ENCODE measurements around the gene RAD9A.

The RAD9A gene

GRCh38 chr11:67408437-67409200 is 16.8 kb downstream of the RAD9A start:
- Histone ChIP-seq H3K9me3 (ENCODE audit: low read length) (no peaks in the 10 kb centered on the region), H2AFZ (ENCODE audit: low read depth, low read length) (no peak overlapping the region), H3K36me3 (ENCODE audit: insufficient read depth, low read length) (no peaks in the 10 kb centered on the region), H3K4me1 (ENCODE audit: insufficient read depth, low read length) (peaks cover 7% of the 10 kb centered on the region), H3K4me3 (ENCODE audit: low read length) (no peak overlapping the region), H3K27me3 (ENCODE audit: insufficient read depth, low read length) (no peaks in the 10 kb centered on the region)

- no peak overlapping the region for H2AFZ ChIP-seq (ENCODE audit: low read depth, low read length)
- no peaks in the 10 kb centered on the region for H3K27me3 ChIP-seq (ENCODE audit: insufficient read depth, low read length)
- no peak overlapping the region for H3K4me3 ChIP-seq (ENCODE audit: low read length)
- peaks cover 5% of the 10 kb centered on the region for H3K4me1 ChIP-seq (ENCODE audit: insufficient read depth, low read length)
- H3K36me3 ChIP-seq (ENCODE audit: insufficient read depth, low read length): no peaks in the 10 kb centered on the region
- H3K9me3 ChIP-seq (ENCODE audit: low read length): no peaks in the 10 kb centered on the region
These were observed 17.5 kb downstream of the RAD9A start for GRCh38 chr11:67409261-67409666.

- H2AFZ ChIP-seq (ENCODE audit: low read depth, low read length): no peak overlapping the region
- no peaks in the 10 kb centered on the region for H3K9me3 ChIP-seq (ENCODE audit: low read length)
- no peaks in the 10 kb centered on the region for H3K36me3 ChIP-seq (ENCODE audit: insufficient read depth, low read length)
- H3K27me3 ChIP-seq (ENCODE audit: insufficient read depth, low read length): no peaks in the 10 kb centered on the region
- peaks cover 5% of the 10 kb centered on the region for H3K4me1 ChIP-seq (ENCODE audit: insufficient read depth, low read length)
- no peak overlapping the region for H3K4me3 ChIP-seq (ENCODE audit: low read length)
These were observed 18.1 kb downstream of the RAD9A start for GRCh38 chr11:67409781-67410368.

- peaks cover 5% of the 10 kb centered on the region for H3K4me1 ChIP-seq (ENCODE audit: insufficient read depth, low read length)
- no peak overlapping the region for H2AFZ ChIP-seq (ENCODE audit: low read depth, low read length)
- no peaks in the 10 kb centered on the region for H3K9me3 ChIP-seq (ENCODE audit: low read length)
- H3K36me3 ChIP-seq (ENCODE audit: insufficient read depth, low read length): no peaks in the 10 kb centered on the region
- H3K27me3 ChIP-seq (ENCODE audit: insufficient read depth, low read length): no peaks in the 10 kb centered on the region
- H3K4me3 ChIP-seq (ENCODE audit: low read length): no peak overlapping the region
These were observed 18.6 kb downstream of the RAD9A start for GRCh38 chr11:67410369-67410831.

- no peak overlapping the region for H3K4me3 ChIP-seq (ENCODE audit: low read length)
- H3K4me1 ChIP-seq (ENCODE audit: insufficient read depth, low read length): peaks cover 5% of the 10 kb centered on the region
- H3K27me3 ChIP-seq (ENCODE audit: insufficient read depth, low read length): no peaks in the 10 kb centered on the region
- no peaks in the 10 kb centered on the region for H3K9me3 ChIP-seq (ENCODE audit: low read length)
- no peak overlapping the region for H2AFZ ChIP-seq (ENCODE audit: low read depth, low read length)
- no peaks in the 10 kb centered on the region for H3K36me3 ChIP-seq (ENCODE audit: insufficient read depth, low read length)
These were observed 19.4 kb downstream of the RAD9A start for GRCh38 chr11:67410984-67411784.

DNA sequence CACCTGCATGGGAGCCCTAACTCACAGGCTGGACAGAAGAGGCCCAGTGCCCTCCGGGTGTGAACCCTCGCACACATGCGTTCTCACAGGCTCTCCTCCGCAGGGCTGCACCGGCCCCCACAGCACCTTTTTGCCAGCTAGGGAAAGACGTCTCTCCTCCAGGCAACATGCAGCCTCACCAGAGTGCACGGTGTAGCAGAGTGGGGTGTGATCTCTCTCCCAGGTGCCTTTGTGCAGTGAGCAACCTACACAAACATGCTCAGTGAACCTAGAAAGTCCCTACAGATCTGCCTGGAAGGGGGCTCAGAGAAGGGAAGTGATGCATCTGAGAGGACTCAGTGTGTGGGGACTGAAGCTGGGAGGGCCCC is 20.0 kb downstream of the RAD9A start:
- Histone ChIP-seq H3K9me3 (ENCODE audit: low read length) (no peaks in the 10 kb centered on the region), H2AFZ (ENCODE audit: low read depth, low read length) (no peak overlapping the region), H3K4me3 (ENCODE audit: low read length) (no peak overlapping the region), H3K4me1 (ENCODE audit: insufficient read depth, low read length) (peaks cover 5% of the 10 kb centered on the region), H3K27me3 (ENCODE audit: insufficient read depth, low read length) (no peaks in the 10 kb centered on the region), H3K36me3 (ENCODE audit: insufficient read depth, low read length) (no peaks in the 10 kb centered on the region)

DNA sequence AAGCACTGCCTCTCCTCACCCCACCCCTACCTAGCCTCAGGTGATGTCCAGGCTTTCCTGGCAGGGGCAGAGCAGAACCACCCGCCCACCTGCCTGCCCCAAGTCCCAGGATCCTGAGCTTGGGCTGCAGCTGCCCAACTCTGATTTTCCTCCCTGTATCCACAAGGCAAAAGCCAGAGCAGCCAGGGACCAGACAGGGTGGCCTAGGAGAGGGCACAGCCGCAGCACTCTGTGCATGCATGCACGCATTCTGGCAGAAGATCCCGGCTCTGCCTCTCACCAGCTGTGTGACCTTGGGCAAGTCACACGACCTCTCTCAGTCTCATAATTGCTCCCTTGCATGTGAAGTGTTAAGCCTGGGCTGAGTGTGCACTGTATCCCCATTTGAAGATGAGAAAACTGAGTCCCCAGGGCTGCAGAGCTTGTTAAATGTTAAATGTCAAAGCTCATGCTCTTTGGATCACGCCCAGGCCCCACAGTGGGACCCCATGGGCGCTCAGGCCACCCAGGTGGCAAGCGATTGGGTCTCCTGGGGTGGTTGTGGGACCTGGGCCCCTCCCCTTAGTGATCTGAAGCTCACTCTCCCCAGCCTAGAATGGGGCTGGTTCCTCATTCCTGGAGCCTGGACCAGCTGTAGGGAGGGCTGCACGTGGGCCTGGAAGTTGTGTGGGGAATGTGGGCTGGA is 20.9 kb downstream of the RAD9A start:
- H3K36me3 ChIP-seq (ENCODE audit: insufficient read depth, low read length): no peaks in the 10 kb centered on the region
- peaks cover 5% of the 10 kb centered on the region for H3K4me1 ChIP-seq (ENCODE audit: insufficient read depth, low read length)
- H3K27me3 ChIP-seq (ENCODE audit: insufficient read depth, low read length): no peaks in the 10 kb centered on the region
- H2AFZ ChIP-seq (ENCODE audit: low read depth, low read length): no peak overlapping the region
- no peak overlapping the region for H3K4me3 ChIP-seq (ENCODE audit: low read length)
- no peaks in the 10 kb centered on the region for H3K9me3 ChIP-seq (ENCODE audit: low read length)

DNA sequence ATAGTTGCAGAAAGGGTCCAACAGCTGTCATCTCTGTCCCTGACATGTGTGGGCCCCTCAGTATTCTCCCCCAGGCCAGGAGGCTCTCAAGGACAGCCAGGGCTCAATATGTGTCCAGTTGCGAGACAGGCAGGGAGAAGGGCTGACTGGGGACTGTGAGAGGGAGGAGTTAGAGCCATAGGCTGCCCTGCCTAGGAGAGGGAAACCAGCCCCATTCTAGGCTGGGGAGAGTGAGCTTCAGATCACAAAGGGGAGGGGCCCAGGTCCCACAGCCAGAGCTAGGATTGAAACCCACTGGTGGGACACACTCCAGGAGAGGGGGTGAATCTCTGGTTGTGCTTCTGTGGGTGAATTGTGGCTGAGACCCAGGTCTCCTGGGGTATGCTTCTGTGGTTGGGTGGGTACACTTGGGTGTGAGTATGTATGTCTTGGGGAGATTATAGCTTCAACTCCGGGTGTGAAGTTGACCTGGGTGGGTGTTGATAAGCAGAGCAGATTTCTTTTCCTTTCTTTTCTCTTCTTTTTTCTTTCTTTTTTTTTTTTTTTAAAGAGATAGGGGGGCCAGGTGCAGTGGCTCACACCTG is 21.6 kb downstream of the RAD9A start:
- Histone ChIP-seq H2AFZ (ENCODE audit: low read depth, low read length) (no peak overlapping the region), H3K36me3 (ENCODE audit: insufficient read depth, low read length) (no peaks in the 10 kb centered on the region), H3K9me3 (ENCODE audit: low read length) (no peaks in the 10 kb centered on the region), H3K4me1 (ENCODE audit: insufficient read depth, low read length) (peaks cover 5% of the 10 kb centered on the region), H3K4me3 (ENCODE audit: low read length) (no peak overlapping the region), H3K27me3 (ENCODE audit: insufficient read depth, low read length) (no peaks in the 10 kb centered on the region)

GRCh38 chr11:67415501-67416304 is 23.9 kb downstream of the RAD9A start, which contains the start of gene CARNS1:
CARNS1 (plus strand) TSS chr11:67415678; CDS start chr11:67416200, 522 bp downstream.
- H3K27me3 ChIP-seq (ENCODE audit: insufficient read depth, low read length): no peaks in the 10 kb centered on the region
- no peak within 1 kb of the TSS for H2AFZ ChIP-seq (ENCODE audit: low read depth, low read length)
- no peaks in the 10 kb centered on the region for H3K9me3 ChIP-seq (ENCODE audit: low read length)
- no peak within 1 kb of the TSS for H3K4me3 ChIP-seq (ENCODE audit: low read length)
- H3K36me3 ChIP-seq (ENCODE audit: insufficient read depth, low read length): no peaks in the 10 kb centered on the region
- H3K4me1 ChIP-seq (ENCODE audit: insufficient read depth, low read length): peaks cover 9% of the 10 kb centered on the region

GRCh38 chr11:67416416-67417335 is 24.9 kb downstream of the RAD9A start:
- no peaks in the 10 kb centered on the region for H3K36me3 ChIP-seq (ENCODE audit: insufficient read depth, low read length)
- peaks cover 10% of the 10 kb centered on the region for H3K4me1 ChIP-seq (ENCODE audit: insufficient read depth, low read length)
- H2AFZ ChIP-seq (ENCODE audit: low read depth, low read length): no peak overlapping the region
- no peak overlapping the region for H3K4me3 ChIP-seq (ENCODE audit: low read length)
- H3K9me3 ChIP-seq (ENCODE audit: low read length): no peaks in the 10 kb centered on the region
- no peaks in the 10 kb centered on the region for H3K27me3 ChIP-seq (ENCODE audit: insufficient read depth, low read length)

DNA sequence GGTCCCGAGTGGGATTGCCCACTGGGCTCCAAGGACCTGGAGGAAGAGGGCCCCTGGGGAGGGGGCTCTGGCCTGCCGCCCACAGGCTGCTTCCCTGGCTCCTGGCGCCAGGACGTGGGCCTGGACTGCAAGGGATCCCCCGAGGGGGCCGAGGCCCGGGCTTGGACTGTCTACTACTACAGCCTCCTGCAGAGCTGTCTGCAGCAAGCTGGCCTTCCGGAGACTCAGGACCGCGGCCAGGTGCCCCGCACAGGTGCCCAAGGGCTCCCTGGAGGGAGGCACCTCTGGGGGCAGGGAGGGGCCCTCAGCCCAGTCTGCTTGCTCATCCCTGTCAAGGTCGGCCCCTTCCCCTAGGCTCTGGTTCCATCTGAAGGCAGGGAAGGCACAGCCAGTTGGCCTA is 25.6 kb downstream of the RAD9A start:
- no peaks in the 10 kb centered on the region for H3K27me3 ChIP-seq (ENCODE audit: insufficient read depth, low read length)
- H3K4me1 ChIP-seq (ENCODE audit: insufficient read depth, low read length): peaks cover 10% of the 10 kb centered on the region
- H2AFZ ChIP-seq (ENCODE audit: low read depth, low read length): no peak overlapping the region
- no peaks in the 10 kb centered on the region for H3K9me3 ChIP-seq (ENCODE audit: low read length)
- H3K36me3 ChIP-seq (ENCODE audit: insufficient read depth, low read length): no peaks in the 10 kb centered on the region
- H3K4me3 ChIP-seq (ENCODE audit: low read length): no peak overlapping the region

Measured in neuron (in vitro differentiated cells).